HepG2 (cell line): ENCODE data around the gene DIPK1B. TPM values are rescaled to one million over a fixed set of nuclear protein-coding genes. Genes with fewer than 3 reads are reported as not detected.

Experiments used
- ATAC-seq: fragments of 200-7000 bp; cut with Tn5 transposase; 3 replicates; pipeline ENCODE4 v1.9.1; 2020; ENCODE audit warnings: mild to moderate bottlenecking, moderate library complexity
- BruUV-seq: library from RNA; stranded (reverse); fragments of 400-500 nt; replicated peaks from 2 replicates; lab custom pipeline; 2021; lab: Mats Ljungman, UMichigan
- CTCF ChIA-PET: fragments of 300-600 bp; formaldehyde crosslinking; extraction: SDS; loops from one replicate; lab custom pipeline; 2021; ENCODE audit warnings: low total read pairs, inconsistent platforms, low intra/inter-chr PET ratio; lab: Yijun Ruan, JAX
- POLR2A ChIA-PET: fragments of 350-600 bp; sonication (Branson Sonifier 250); formaldehyde crosslinking; loops from one replicate; lab custom pipeline; 2020; ENCODE audit warnings: antibody characterized with exemption, inconsistent platforms; lab: Yijun Ruan, JAX
- DNase-seq: peaks from one replicate; pipeline ENCODE4 v3.0.0-alpha.2; 2015; ENCODE audit warnings: low spot score
- FAIRE-seq: peaks from 3 replicates; lab custom pipeline; 2011; peaks lifted over from hg19 to GRCh38; lab: Jason Lieb, UNC
- H2AFZ ChIP-seq: one replicate; pipeline ENCODE4 v1.6.1; 2011; ENCODE audit warnings: low read length, inconsistent platforms
- H3K27ac ChIP-seq: fragments of 300-600 bp; 3 replicates; pipeline ENCODE4 v1.8.0; 2011; ENCODE audit warnings: mixed run types, mild to moderate bottlenecking, mixed read lengths, low read length, inconsistent platforms; ENCODE audit not compliant: insufficient read depth; ENCODE audit errors: extremely low read length
- H3K27me3 ChIP-seq, 2 experiments: fragments of 200-600 bp in 1 of 2; 2 replicates in 1 of 2; 3 replicates in 1 of 2; pipeline versions ENCODE4 v1.6.0 to v1.8.0; 2011; ENCODE audit warnings: low read length in 2 of 2, mild to moderate bottlenecking in 2 of 2, moderate library complexity in 2 of 2, inconsistent platforms in 1 of 2; ENCODE audit not compliant: insufficient read depth in 2 of 2, control insufficient read depth in 1 of 2
- H3K36me3 ChIP-seq, 2 experiments: fragments of 200-600 bp in 1 of 2; replicated peaks in 1 of 2; 2 replicates in 1 of 2; 3 replicates in 1 of 2; pipeline versions ENCODE4 v1.5.1 to v1.8.0; 2011; ENCODE audit warnings: low read length in 2 of 2, inconsistent platforms in 1 of 2; ENCODE audit not compliant: insufficient read depth in 2 of 2, control insufficient read depth in 1 of 2
- H3K4me1 ChIP-seq: 2 replicates; pipeline ENCODE4 v1.5.1; 2012; ENCODE audit warnings: low read length, inconsistent platforms; ENCODE audit not compliant: insufficient read depth
- H3K4me2 ChIP-seq: 2 replicates; pipeline ENCODE4 v1.6.0; 2011; ENCODE audit warnings: low read depth, low read length, inconsistent platforms
- H3K4me3 ChIP-seq, 3 experiments: fragments of 200-600 bp in 1 of 3; sonication (generic), shearing (Covaris generic) in 1 of 3; replicated peaks in 1 of 3; 2 replicates each; pipeline ENCODE4 v1.5.1; 2011 to 2016; ENCODE audit warnings: low read length in 3 of 3, inconsistent platforms in 2 of 3, low read depth in 2 of 3, mild to moderate bottlenecking in 2 of 3, control low read depth in 1 of 3, mixed read lengths in 1 of 3; ENCODE audit not compliant: insufficient read depth in 1 of 3
- H3K79me2 ChIP-seq: one replicate; pipeline ENCODE4 v1.6.1; 2011; ENCODE audit warnings: low read length, inconsistent platforms; ENCODE audit not compliant: insufficient read depth
- H3K9ac ChIP-seq: 2 replicates; pipeline ENCODE4 v1.6.0; 2011; ENCODE audit warnings: mild to moderate bottlenecking, low read depth, low read length, inconsistent platforms; ENCODE audit not compliant: insufficient read depth
- H3K9me3 ChIP-seq: 2 replicates; pipeline ENCODE4 v1.5.1; 2012; ENCODE audit warnings: mild to moderate bottlenecking, low read length
- H4K20me1 ChIP-seq: 2 replicates; pipeline ENCODE4 v1.6.0; 2011; ENCODE audit warnings: inconsistent platforms, mild to moderate bottlenecking, low read length, moderate library complexity; ENCODE audit not compliant: insufficient read depth
- CBX1 ChIP-seq: IDR thresholded peaks from one replicate; pipeline ENCODE4 v1.6.1; 2016; ENCODE audit warnings: antibody characterized with exemption, low read depth
- FOXJ3 ChIP-seq: sonication (generic); formaldehyde crosslinking; IDR thresholded peaks from 2 replicates; pipeline ENCODE4 v1.4.0; 2020; ENCODE audit warnings: missing genetic modification reagents, mild to moderate bottlenecking, borderline replicate concordance
- HIVEP1 ChIP-seq: sonication (generic); formaldehyde crosslinking; IDR thresholded peaks from 2 replicates; pipeline ENCODE4 v1.4.0; 2020; ENCODE audit warnings: mild to moderate bottlenecking, missing genetic modification reagents
- HMGA1 ChIP-seq: sonication (generic); formaldehyde crosslinking; conservative IDR thresholded peaks from 2 replicates; pipeline ENCODE4 v1.4.0; 2020; ENCODE audit warnings: missing genetic modification reagents
- MAF1 ChIP-seq: sonication (generic); formaldehyde crosslinking; IDR thresholded peaks from 2 replicates; pipeline ENCODE4 v1.5.0; 2020; ENCODE audit warnings: missing genetic modification reagents, borderline replicate concordance
- NR2C2 ChIP-seq: sonication (generic); formaldehyde crosslinking; IDR thresholded peaks from 2 replicates; pipeline ENCODE4 v1.4.0; 2020; ENCODE audit warnings: missing genetic modification reagents, mild to moderate bottlenecking, moderate library complexity, borderline replicate concordance
- REXO4 ChIP-seq: sonication (generic); formaldehyde crosslinking; IDR thresholded peaks from 2 replicates; pipeline ENCODE4 v1.8.0; 2022; ENCODE audit warnings: missing genetic modification reagents, mild to moderate bottlenecking, borderline replicate concordance
- SIN3A ChIP-seq: IDR thresholded peaks from 2 replicates; pipeline ENCODE4 v1.6.1; 2011; ENCODE audit warnings: low read depth, mild to moderate bottlenecking, control low read depth, low read length, borderline replicate concordance
- SNAI1 ChIP-seq: sonication (generic); formaldehyde crosslinking; IDR thresholded peaks from 2 replicates; pipeline ENCODE4 v1.5.0; 2020; ENCODE audit warnings: mild to moderate bottlenecking, missing genetic modification reagents, borderline replicate concordance
- TEAD3 ChIP-seq: optimal IDR thresholded peaks from 2 replicates; pipeline ENCODE3; 2016; ENCODE audit warnings: borderline replicate concordance
- U2AF2 ChIP-seq: fragments of 200-400 bp; formaldehyde crosslinking; IDR thresholded peaks from 2 replicates; pipeline ENCODE4 v1.6.1; 2017; ENCODE audit warnings: low read depth, mild to moderate bottlenecking, low read length
- ZFP36 ChIP-seq: fragments of 150-350 bp; IDR thresholded peaks from 2 replicates; pipeline ENCODE4 v1.6.1; 2018; ENCODE audit warnings: borderline replicate concordance, low read length, low read depth; ENCODE audit not compliant: partially characterized antibody
- ZFY ChIP-seq: sonication (generic); formaldehyde crosslinking; IDR thresholded peaks from 2 replicates; pipeline ENCODE4 v1.4.0; 2020; ENCODE audit warnings: missing genetic modification reagents
- ZNF143 ChIP-seq: sonication (generic); formaldehyde crosslinking; IDR thresholded peaks from 2 replicates; pipeline ENCODE4 v1.4.0; 2020; ENCODE audit warnings: missing genetic modification reagents
- ZNF432 ChIP-seq: sonication (generic); formaldehyde crosslinking; IDR thresholded peaks from 2 replicates; pipeline ENCODE4 v1.5.0; 2020; ENCODE audit warnings: missing genetic modification reagents, mild to moderate bottlenecking, borderline replicate concordance
- WGBS: methylation state at CpG from one replicate; pipeline ENCODE4 v1.1.6; 2017; ENCODE audit warnings: low lambda C conversion rate; 5-methylcytosine and 5-hydroxymethylcytosine counted together
- in situ Hi-C: cut with HindIII; loops from 2 replicates; pipeline ENCODE4 v1.10.0; 2017; ENCODE audit warnings: low pct_unique_long_range_greater_than_20kb; ENCODE audit not compliant: extremely low pct_ligation_motif_present
- intact Hi-C: fragments of 100-400 bp; cut with micrococcal nuclease; formaldehyde crosslinking; loops from one replicate; pipeline ENCODE4 v1.10.0; 2022; ENCODE audit not compliant: unreplicated experiment
- polyA plus RNA-seq, 8 experiments: library from polyadenylated mRNA; depleted of rRNA in 3 of 8; stranded (reverse) in 7 of 8; unstranded in 1 of 8; fragments of >200 nt; fragmentation: Illumina TruSeq in 4 of 8; extraction: Trizol in 4 of 8; gene quantifications; 2 replicates each; pipeline versions ENCODE4 v1.2.1 to v1.2.3, GENCODE V29; 2011 to 2016; ENCODE audit warnings: low read depth in 4 of 8, missing spikeins in 1 of 8, mixed read lengths in 1 of 8; ENCODE audit not compliant: insufficient read depth in 1 of 8
- total RNA-seq, 5 experiments: library from RNA; depleted of rRNA; stranded (reverse); fragments of >200 nt; fragmentation: Illumina TruSeq; extraction: Trizol; gene quantifications; 2 replicates each; pipeline ENCODE4 v1.2.3, GENCODE V29; 2016; ENCODE audit warnings: low read depth in 1 of 5
- TF ChIP-seq, protein P1 (sequence below): fragments of 450-650 bp; IDR thresholded peaks from 2 replicates; pipeline ENCODE4 v1.6.1; 2017; ENCODE audit warnings: mild to moderate bottlenecking
- TF ChIP-seq, protein P2 (sequence below): sonication (generic); formaldehyde crosslinking; IDR thresholded peaks from 2 replicates; pipeline ENCODE4 v1.5.1; 2020; ENCODE audit warnings: mild to moderate bottlenecking, missing genetic modification reagents, moderate library complexity

DIPK1B gene
- total and polyA plus RNA-seq, 2 of the 13 experiments (the other 11 are each of a cell fraction or from before 2014, with no cell fraction given) = 0.18 to 3.9 TPM

DNA sequence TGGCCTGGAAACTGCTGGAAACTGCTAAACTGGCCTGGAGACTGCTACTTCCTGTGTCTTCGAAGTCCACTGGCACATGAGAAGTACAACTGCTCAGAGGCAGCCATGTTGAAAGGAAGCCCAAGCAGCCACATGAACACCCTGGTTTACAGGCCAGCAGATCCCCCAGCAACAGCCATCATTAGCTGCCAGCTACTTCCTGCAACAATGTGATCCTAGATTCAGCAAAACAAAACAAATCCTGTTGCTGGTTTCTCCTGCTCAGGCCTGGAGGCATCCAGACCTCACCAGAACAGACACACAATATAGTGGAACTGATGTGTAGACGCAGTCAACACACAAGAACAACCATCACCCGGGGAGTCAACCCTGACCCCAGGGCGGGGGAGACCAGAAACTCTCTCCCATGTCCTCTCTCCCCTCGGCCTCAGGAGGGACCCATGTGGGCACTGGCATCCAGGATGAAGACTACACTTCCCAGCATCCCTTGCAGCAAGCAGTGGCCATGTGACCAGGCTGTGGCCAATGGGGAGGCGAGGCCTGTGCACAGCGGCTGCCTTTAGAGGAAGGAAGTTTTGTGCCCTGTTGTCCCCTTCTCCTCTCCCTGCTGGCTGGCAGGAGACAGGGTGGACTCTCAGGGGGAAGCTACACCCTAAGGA, 61.1 kb downstream of the DIPK1B start:
- FAIRE-seq (peak; percentile 28), DNase-seq (peak; percentile 41), ATAC-seq (peak; percentile 73)
- no peaks in the 10 kb centered on the region for H3K36me3 ChIP-seq
- intact Hi-C loops (no loop called here), in situ Hi-C loops (loop anchor here (10.0 kb wide), 1 partner anchor 271 kb away; the partner anchor contains the start of gene NPDC1)
- no peak overlapping the region for H3K4me3 ChIP-seq
- ChIA-PET POLR2A (no interaction called here), CTCF (no interaction called here)
- H3K27ac ChIP-seq = no peak overlapping the region
- peaks cover 28% of the 10 kb centered on the region for H3K4me1 ChIP-seq
- peak overlapping the region; percentile 21; the same call in 1 of the 2 replicates for H3K4me2 ChIP-seq
- H3K27me3 ChIP-seq = no peaks in the 10 kb centered on the region
- WGBS = 53% methylated on average over 7 of the region's 7 CpGs
- H3K79me2 ChIP-seq = no peaks in the 10 kb centered on the region
- no peaks in the 10 kb centered on the region for H4K20me1 ChIP-seq
- no TSS peak for BruUV-seq
- no peak overlapping the region for H2AFZ ChIP-seq
- peaks cover 6% of the 10 kb centered on the region; the same call in 1 of the 2 replicates for H3K9me3 ChIP-seq
- no peak overlapping the region for H3K9ac ChIP-seq
- TF ChIP-seq MAF1 = no peak
- no peak for TF ChIP-seq NR2C2 (CRISPR knock-in tag)
- TF ChIP-seq HMGA1 = no peak
- no peak for TF ChIP-seq ZFP36
- no peak for TF ChIP-seq ZNF432 (CRISPR knock-in tag)
- TF ChIP-seq SIN3A = no peak
- peak; percentile 91 for TF ChIP-seq ZNF143 (CRISPR knock-in tag)
- TF ChIP-seq FOXJ3 (CRISPR knock-in tag) = no peak
- TF ChIP-seq U2AF2 = no peak
- TF ChIP-seq TEAD3 (CRISPR knock-in tag) = peak; percentile 17
- no peak for TF ChIP-seq HIVEP1 (CRISPR knock-in tag)
- peak; percentile 68 for TF ChIP-seq ZFY (CRISPR knock-in tag)
- TF ChIP-seq REXO4 = no peak
- TF ChIP-seq, protein P1, sequence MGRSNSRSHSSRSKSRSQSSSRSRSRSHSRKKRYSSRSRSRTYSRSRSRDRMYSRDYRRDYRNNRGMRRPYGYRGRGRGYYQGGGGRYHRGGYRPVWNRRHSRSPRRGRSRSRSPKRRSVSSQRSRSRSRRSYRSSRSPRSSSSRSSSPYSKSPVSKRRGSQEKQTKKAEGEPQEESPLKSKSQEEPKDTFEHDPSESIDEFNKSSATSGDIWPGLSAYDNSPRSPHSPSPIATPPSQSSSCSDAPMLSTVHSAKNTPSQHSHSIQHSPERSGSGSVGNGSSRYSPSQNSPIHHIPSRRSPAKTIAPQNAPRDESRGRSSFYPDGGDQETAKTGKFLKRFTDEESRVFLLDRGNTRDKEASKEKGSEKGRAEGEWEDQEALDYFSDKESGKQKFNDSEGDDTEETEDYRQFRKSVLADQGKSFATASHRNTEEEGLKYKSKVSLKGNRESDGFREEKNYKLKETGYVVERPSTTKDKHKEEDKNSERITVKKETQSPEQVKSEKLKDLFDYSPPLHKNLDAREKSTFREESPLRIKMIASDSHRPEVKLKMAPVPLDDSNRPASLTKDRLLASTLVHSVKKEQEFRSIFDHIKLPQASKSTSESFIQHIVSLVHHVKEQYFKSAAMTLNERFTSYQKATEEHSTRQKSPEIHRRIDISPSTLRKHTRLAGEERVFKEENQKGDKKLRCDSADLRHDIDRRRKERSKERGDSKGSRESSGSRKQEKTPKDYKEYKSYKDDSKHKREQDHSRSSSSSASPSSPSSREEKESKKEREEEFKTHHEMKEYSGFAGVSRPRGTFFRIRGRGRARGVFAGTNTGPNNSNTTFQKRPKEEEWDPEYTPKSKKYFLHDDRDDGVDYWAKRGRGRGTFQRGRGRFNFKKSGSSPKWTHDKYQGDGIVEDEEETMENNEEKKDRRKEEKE = no peak
- TF ChIP-seq SNAI1 = no peak
- no peak for TF ChIP-seq CBX1
- TF ChIP-seq, protein P2, sequence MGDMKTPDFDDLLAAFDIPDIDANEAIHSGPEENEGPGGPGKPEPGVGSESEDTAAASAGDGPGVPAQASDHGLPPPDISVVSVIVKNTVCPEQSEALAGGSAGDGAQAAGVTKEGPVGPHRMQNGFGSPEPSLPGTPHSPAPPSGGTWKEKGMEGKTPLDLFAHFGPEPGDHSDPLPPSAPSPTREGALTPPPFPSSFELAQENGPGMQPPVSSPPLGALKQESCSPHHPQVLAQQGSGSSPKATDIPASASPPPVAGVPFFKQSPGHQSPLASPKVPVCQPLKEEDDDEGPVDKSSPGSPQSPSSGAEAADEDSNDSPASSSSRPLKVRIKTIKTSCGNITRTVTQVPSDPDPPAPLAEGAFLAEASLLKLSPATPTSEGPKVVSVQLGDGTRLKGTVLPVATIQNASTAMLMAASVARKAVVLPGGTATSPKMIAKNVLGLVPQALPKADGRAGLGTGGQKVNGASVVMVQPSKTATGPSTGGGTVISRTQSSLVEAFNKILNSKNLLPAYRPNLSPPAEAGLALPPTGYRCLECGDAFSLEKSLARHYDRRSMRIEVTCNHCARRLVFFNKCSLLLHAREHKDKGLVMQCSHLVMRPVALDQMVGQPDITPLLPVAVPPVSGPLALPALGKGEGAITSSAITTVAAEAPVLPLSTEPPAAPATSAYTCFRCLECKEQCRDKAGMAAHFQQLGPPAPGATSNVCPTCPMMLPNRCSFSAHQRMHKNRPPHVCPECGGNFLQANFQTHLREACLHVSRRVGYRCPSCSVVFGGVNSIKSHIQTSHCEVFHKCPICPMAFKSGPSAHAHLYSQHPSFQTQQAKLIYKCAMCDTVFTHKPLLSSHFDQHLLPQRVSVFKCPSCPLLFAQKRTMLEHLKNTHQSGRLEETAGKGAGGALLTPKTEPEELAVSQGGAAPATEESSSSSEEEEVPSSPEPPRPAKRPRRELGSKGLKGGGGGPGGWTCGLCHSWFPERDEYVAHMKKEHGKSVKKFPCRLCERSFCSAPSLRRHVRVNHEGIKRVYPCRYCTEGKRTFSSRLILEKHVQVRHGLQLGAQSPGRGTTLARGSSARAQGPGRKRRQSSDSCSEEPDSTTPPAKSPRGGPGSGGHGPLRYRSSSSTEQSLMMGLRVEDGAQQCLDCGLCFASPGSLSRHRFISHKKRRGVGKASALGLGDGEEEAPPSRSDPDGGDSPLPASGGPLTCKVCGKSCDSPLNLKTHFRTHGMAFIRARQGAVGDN = peak; percentile 40
